PFSK-1 (cell line): Measurements from ENCODE around the gene RHPN2.

ENCODE experiments used
- TAF1 ChIP-seq: IDR thresholded peaks from 2 replicates; pipeline ENCODE4 v1.6.1; 2012; ENCODE audit warnings: low read length, control low read depth, borderline replicate concordance; ENCODE audit not compliant: insufficient read depth
- TF ChIP-seq, protein P1 (sequence below), 2 experiments: IDR thresholded peaks; 2 replicates each; pipeline versions ENCODE4 v1.6.1 to v1.8.0; 2011 to 2012; ENCODE audit warnings: low read depth in 2 of 2, low read length in 2 of 2, control low read depth in 1 of 2, inconsistent platforms in 1 of 2, mild to moderate bottlenecking in 1 of 2, moderate library complexity in 1 of 2; ENCODE audit not compliant: insufficient read depth in 1 of 2

- TF ChIP-seq, protein P1, sequence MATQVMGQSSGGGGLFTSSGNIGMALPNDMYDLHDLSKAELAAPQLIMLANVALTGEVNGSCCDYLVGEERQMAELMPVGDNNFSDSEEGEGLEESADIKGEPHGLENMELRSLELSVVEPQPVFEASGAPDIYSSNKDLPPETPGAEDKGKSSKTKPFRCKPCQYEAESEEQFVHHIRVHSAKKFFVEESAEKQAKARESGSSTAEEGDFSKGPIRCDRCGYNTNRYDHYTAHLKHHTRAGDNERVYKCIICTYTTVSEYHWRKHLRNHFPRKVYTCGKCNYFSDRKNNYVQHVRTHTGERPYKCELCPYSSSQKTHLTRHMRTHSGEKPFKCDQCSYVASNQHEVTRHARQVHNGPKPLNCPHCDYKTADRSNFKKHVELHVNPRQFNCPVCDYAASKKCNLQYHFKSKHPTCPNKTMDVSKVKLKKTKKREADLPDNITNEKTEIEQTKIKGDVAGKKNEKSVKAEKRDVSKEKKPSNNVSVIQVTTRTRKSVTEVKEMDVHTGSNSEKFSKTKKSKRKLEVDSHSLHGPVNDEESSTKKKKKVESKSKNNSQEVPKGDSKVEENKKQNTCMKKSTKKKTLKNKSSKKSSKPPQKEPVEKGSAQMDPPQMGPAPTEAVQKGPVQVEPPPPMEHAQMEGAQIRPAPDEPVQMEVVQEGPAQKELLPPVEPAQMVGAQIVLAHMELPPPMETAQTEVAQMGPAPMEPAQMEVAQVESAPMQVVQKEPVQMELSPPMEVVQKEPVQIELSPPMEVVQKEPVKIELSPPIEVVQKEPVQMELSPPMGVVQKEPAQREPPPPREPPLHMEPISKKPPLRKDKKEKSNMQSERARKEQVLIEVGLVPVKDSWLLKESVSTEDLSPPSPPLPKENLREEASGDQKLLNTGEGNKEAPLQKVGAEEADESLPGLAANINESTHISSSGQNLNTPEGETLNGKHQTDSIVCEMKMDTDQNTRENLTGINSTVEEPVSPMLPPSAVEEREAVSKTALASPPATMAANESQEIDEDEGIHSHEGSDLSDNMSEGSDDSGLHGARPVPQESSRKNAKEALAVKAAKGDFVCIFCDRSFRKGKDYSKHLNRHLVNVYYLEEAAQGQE (IDR thresholded peaks at IDR 0.05; ENCODE audit: insufficient read depth in 1 of 2, low read depth in 2 of 2, low read length in 2 of 2), result no peak
- TF ChIP-seq TAF1, result no peak
These were observed 97.9 kb downstream of the RHPN2 start for GRCh38 chr19:32966750-32967149.
